GM18951 (cell line): ENCODE data around the gene LRRC45.

Experiments
- POLR2A ChIP-seq: IDR thresholded peaks from 4 replicates; pipeline ENCODE4 v1.6.1; 2011; ENCODE audit warnings: mild to moderate bottlenecking; ENCODE audit not compliant: insufficient read length, insufficient read depth; ENCODE audit errors: extremely low read depth
- in situ Hi-C: fragments of 300-500 bp; cut with MboI; formaldehyde crosslinking; loops from one replicate; pipeline ENCODE4 v1.12.0; 2022; ENCODE audit warnings: low sequenced_read_pairs, mixed read lengths, inconsistent platforms; ENCODE audit not compliant: unreplicated experiment

LRRC45 gene

DNA sequence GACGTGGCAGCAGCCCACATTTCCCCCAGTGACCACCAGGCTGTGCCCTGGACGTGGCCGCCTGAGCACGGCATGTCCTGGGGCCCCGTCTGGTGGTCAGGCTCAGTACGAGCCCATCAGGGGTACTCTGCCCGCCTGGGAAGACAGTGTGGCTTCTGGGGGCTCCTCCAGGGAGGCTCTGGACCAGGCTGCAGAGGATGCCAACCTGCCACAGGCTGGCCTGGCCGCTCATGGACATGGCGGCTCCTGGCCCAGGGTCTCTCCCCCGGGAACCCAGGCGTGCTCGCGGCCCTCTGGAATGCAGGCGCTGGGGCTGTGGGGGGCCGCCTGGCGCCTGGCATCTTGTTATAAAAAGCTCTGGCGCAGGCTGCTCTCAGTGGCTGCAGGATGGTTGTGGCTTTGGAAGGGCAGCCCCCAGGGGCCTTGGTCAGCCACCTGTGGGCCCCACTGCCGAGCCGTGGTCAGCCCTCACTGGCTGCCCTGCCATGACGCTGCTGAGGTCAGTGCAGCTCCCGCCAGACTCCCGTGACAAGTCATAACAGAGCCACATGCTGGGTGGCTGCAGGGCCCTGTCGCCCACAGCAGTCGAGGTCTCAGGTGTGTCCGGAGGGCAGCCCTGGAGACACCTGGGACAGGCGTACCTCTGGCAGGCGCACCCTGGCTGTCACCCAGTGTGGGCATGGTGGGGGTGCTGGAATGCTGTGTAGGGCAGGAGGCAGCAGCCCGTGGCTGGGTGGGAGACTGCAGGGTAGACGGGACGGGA is 15.4 kb upstream of the LRRC45 start:
- in situ Hi-C loops, result no loop called here
- no peak for TF ChIP-seq POLR2A

DNA sequence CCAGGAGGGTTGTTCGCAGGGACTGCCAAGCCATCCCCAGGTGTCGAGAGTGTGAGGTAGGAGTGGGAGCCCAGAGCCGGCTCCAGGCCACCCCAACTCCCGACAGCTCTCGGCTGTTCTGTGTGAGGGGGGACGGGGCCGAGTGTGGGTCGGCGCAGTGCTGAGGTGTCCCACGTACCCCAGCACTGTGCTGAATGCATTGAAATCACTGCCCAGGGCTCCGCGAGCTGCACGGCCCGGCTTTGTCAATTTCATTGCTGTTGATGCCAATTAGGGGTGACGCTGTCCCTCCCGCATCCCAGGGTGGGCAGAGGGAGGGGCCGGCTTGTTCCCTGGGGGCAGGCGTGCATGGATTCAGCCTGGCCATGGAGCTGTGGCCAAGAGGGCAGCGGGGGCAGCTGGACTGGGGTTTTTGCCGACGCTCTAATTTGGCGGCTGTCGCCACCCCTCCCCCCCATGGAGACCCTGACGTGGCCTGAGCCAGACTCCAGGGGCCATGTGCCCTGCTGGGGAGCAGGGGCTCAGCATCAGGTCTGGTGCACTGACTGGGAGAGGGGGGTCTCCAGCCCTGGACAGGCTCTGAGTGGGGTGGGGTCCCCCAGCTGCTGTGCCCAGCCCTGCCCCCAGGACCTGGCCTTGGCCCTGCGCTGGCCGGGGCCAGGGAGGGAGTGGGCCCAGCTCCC is 14.7 kb upstream of the LRRC45 start:
- TF ChIP-seq POLR2A, result no peak
- in situ Hi-C loops, result no loop called here

DNA sequence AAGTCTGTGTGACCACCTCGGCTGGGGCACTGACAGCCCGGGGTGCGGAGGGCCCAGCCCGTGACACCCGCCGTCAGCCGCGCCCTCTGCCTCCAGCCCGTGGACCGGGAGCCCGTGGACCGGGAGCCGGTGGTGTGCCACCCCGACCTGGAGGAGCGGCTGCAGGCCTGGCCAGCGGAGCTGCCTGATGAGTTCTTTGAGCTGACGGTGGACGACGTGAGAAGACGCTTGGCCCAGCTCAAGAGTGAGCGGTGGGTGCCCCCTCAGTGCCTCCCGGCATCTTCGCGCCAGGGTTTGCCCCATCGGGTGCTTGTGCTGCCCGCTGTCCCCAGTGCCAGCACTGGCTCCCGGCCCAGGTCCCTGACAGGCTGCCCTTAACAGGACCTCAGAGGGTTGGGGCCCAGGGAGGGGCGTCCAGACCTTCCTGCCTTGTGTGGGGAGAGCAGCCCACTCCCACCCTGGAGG is 14.1 kb upstream of the LRRC45 start:
- no peak for TF ChIP-seq POLR2A
- in situ Hi-C loops, result no loop called here

DNA sequence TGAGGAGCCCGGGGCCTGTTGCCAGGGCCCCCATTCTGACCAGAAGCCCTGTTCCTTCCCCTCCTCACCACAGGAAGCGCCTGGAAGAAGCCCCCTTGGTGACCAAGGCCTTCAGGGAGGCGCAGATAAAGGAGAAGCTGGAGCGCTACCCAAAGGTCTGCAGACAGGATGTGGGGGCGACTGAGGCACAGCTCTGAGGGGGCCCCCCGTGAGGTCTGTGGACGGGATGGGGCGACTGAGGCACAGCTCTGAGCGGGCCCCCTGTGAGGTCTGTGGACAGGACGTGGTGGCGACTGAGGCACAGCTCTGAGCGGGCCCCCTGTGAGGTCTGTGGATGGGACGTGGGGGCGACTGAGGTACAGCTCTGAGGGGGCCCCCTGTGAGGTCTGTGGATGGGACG is 13.7 kb upstream of the LRRC45 start:
- in situ Hi-C loops, result no loop called here
- TF ChIP-seq POLR2A, result no peak

DNA sequence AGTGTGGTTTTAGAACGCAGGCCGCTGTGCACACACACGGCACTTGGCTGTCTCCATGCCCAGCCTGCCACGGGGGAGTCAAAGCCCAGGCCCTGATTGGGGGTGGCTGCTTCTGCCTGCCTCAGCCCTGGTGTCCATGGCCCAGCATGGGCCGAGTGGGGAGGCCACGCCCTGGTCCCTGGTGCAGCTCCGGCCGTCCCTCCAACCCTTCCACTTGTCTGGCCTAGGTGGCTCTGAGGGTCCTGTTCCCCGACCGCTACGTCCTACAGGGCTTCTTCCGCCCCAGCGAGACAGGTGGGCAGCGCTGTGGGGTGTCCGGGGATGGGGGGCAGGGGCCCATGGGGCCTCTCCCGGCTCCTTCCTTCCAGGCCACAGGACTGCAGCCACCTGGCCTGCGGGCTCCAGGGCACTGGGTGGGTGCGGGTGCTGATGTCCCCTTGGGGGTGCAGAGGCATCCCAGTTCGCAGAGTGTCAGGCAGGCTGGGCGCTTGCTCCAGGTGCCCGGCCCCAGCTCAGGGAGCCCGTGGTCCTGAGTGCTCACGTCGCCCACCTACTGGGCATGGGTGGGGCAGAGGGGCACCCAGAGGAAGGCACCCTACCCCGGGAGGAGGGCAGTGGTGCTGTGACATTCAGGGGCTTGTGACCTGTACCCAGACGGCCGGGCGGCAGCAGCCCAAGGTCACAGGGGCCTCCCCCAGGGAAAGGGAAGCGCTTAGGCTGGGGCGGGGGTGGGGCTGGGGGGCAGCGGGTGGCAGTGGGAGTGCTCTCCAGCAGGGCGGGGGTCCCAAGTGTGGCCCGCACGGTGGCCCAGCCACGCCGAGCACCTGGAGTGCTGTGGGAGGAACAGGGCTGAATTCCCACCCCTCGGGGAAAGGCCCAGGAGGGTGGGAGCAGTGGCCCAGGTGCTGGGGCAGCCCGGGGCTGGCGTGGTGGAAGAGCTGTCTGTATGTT is 12.3 kb upstream of the LRRC45 start:
- in situ Hi-C loops, result no loop called here

DNA sequence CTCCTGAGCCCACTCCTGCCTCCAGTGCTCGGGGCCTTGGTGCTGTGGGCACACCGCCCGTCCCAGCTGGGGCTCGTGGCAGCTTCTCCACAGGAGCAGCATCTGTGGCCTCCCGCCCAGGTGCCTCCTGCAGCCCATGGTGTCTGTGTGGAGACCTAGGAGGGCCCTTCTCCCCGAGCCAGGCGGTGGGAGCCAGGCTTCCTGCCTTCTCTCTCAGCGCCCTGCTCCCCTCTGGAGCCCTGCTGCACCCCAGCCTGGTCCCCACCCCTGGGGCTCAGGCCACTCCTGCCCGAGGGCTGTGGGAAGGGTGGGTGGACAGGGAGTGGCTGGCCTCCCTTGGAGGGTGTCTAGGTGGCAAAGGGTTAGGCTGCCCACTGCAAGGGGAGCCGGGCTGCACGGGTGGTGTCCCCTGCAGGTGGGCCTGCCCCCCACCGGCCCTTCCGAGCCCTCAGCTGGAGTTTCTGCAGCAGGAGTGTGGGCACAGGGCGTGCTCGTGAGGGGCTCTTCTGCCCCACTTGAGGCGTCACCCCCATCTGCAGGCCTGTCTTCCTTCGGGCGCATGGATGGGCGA is 11.4 kb upstream of the LRRC45 start:
- TF ChIP-seq POLR2A, result no peak
- in situ Hi-C loops, result no loop called here

More for the DNA sequence above, 12.3 kb upstream of the LRRC45 start:
- no peak for TF ChIP-seq POLR2A

DNA sequence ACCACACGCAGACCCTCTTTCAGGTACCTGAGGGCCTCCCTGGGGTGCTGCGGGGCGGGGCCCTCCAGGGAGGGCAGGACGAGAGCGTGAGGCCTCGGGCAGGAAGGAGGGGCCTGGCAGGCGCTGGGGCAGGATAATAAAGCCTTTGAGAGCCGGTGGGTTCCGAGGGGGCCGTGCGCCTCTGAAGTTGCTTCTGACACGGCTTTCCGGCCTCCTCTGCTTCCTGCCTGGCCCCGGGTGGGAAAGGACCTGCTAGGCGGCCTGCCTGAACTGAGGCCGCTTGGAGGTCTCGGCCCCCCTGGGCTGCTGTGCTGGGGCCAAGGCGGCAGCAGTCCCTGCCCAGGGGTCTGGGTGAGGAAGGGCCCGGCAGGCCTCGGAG is 10.9 kb upstream of the LRRC45 start:
- in situ Hi-C loops, result no loop called here
- TF ChIP-seq POLR2A, result no peak

DNA sequence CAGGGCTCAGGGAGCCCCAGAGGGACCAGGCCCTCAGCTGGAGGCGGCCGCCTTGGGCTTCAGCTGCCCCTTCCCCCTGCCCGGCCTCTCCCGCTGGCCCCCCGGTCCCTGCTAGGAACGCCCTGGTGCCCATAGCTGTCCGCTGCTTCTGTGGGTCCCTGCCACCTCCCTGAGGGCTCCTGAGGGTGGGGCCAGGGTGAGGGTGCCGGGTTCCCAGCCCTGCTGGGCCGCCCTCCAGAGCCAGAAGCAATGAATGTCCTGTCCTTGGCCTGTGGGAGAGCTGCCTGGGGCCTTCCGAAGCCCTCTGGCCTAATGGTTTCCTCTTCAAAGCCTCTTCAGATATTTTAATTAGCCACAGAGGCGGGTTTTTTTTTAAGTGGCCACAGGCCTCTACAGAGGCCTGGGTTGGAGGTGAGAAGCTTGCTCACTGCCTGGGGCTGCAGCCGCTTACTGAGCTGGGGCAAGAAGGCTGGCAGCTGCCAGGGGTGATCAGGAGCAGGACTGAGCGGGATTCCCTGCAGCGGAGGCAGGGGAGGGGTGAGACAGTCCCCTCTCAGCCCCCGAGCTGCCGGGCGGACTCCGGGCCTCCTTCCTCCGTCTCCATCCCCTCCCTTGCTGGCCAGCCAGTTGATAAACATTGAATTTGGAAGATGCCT is 10.3 kb upstream of the LRRC45 start:
- in situ Hi-C loops, result no loop called here
- TF ChIP-seq POLR2A, result no peak

DNA sequence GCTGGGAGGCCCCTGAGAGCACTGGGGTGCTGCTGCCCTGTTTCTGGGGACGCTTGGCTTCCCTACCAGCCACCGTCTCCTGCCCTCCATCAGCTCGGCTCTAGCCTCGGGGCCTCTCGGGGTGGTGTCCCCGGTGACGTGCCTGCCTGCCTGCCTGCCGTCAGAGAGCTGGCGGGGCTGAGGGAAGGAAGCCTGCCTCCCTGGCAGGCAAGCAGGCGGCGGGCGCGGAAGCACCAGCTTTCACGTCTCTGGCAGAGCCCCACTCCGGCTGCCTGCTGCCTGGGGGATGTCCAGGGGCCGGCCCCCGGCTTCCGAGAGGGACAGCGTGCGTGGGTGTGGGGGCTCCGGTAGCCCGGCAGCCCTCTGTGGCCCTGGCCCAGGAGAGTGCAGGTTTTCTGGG is 9.8 kb upstream of the LRRC45 start:
- TF ChIP-seq POLR2A, result no peak
- in situ Hi-C loops, result no loop called here

DNA sequence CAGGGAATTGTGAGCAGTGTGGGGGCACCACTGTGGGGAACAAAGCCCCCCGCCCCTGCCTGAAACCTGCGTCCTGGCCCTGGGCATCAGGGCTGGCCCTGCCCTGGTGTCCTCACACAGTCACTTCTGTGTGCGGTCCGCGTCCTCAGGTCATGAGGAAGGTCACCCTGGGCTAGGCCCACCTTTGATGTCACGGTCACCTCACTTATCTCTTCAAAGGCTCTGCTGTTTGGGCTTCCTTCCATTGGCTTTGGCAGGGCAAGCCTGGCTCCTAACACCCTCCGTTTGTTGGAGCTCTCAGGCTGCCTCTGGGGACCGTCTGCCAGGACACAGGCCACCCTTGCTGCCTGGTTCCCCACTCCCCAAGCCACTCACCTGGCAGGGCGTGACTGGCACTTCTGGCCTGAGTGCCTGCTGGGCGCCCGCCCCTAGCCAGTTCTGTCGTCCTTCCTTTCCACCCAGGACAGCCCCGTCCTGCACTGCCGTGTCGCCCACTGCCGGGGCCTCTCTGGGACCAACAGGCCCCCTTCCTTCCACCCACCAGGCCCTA is 9.3 kb upstream of the LRRC45 start:
- in situ Hi-C loops, result no loop called here
- no peak for TF ChIP-seq POLR2A

DNA sequence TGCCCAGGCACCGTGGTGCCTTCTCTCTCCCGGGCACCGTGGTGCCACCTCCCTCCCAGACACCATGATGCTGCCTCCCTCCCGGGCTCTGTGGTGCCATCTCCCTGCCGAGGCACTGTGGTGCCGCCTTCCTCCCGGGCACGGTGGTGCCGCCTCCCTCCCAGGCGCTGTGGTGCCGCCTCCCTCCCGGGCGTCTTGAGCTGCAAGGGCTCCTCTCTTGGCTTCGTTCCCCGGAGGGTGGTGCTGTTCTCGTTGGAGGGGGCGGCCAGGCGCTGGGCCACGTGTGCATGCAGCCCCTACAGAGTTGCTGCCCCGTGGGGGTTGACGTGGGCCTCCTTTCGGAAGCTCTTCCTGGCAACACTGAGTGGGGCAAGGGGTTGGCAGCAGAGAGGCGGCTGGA is 8.7 kb upstream of the LRRC45 start:
- in situ Hi-C loops, result no loop called here
- no peak for TF ChIP-seq POLR2A

DNA sequence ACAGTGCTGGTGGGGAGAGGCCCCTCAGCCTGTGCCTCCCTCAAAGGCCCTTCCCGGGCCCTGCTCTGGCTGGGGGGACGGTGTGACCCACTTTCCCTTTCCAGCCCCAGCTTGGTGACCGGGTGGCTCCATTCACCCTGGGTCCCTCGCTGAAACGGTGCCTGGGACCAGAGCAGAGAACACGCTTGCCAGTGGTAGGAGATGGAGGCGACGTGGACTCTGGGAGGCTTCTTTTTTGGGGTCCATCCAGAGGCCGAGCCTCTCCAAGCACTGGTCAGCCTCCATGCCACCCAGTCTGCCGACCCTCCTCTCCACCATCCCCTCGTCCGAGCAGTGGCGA is 8.2 kb upstream of the LRRC45 start:
- in situ Hi-C loops, result no loop called here
- no peak for TF ChIP-seq POLR2A
